Measurements from ENCODE around the gene SLC11A1.
A peak's percentile ranks its signal among the peaks of the same experiment; 100 is the strongest.

The SLC11A1 gene

DNA sequence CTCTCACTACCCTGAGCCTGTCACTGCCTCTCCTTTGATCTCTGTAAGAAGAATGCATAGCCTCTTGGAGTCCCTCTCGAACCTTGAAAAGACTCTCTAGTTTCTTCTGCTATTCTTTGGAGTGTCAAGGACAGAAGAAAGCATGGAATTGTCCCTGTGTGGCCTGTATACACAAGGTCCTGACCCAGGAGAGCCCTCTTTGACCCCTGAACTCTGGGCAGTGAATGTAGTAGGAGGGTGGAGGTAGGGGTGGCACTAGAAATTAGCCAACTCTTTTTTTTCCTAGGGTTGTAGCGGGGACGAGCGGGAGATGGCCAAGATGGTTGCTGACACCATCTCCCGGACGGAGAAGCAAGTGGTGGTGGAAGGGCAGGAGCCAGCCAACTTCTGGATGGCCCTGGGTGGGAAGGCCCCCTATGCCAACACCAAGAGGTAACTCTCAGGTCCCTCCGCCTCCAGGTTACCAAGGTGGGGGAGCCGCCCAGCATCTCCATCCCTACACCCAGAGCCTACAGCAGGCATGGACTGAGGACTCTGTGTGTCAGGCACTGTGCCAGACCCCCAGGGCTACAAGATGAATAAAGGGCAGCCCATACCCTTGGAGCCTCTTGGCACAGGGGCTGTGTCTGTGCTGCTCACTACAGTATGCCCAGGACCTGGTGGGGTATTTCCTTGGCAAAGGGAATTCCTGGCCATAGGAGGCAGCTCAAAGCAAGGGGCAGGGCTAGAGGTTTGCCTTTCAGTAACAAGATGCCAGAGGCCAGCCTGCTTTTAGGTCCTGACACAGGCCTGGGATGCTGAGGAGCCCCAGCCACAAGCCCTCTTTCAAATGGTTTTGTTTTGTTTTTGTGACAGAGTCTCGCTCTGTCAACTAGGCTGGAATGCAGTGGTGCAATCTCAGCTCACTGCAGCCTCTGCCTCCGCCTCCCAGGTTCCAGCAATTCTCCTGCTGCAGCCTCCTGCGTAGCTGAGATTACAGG lies 53.2 kb downstream of the SLC11A1 start:
- DNase-seq, result no peak

DNA sequence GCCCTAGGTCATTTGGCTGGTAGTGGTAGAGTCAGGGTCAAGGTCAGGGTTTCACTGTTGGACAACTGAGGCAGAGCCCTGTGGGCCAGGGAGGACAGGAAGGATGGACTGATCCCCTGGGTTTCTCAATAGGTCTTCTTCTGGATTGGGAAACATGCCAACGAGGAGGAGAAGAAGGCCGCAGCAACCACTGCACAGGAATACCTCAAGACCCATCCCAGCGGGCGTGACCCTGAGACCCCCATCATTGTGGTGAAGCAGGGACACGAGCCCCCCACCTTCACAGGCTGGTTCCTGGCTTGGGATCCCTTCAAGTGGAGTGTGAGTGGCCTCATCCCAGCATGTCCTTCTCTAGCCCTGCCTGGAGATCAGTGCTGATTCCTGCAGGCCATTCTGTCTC lies 54.9 kb downstream of the SLC11A1 start:
- DNase-seq, result no peak

GRCh38 chr2:218437969-218438368 lies 55.9 kb downstream of the SLC11A1 start:
- DNase-seq, result no peak

GRCh38 chr2:218438596-218438995 lies 56.5 kb downstream of the SLC11A1 start:
- DNase-seq, result peak; percentile 11 to 24

GRCh38 chr2:218444692-218445357 lies 62.8 kb downstream of the SLC11A1 start:
- DNase-seq, result no peak

GRCh38 chr2:218445602-218446001 lies 63.5 kb downstream of the SLC11A1 start:
- no peak for DNase-seq

Measured in inflammatory macrophage treated with lipopolysaccharide for 1 hour (primary cell).